Choroid plexus epithelial cell (primary cell): ENCODE results near the gene KRT6A.
"Not testable (repeated sequence)": the region's sequence is repeated elsewhere in the genome, so short reads cannot be mapped to it uniquely, and the experiment has no call there.

ENCODE experiments used
- DNase-seq: peaks from one replicate; pipeline ENCODE4 v3.0.0-alpha.2; 2010; ENCODE audit warnings: low read depth
- H3K4me3 ChIP-seq: 2 replicates; pipeline ENCODE4 v1.5.1; 2011; ENCODE audit warnings: low read depth, mild to moderate bottlenecking, control low read depth, low read length, moderate library complexity
- CTCF ChIP-seq: conservative IDR thresholded peaks from 2 replicates; pipeline ENCODE4 v1.5.1; 2011; ENCODE audit warnings: low read depth, mild to moderate bottlenecking, control low read depth, inconsistent platforms, low read length, moderate library complexity

The KRT6A gene

GRCh38 chr12:52501490-52501889 is 8.4 kb upstream of the KRT6A start:
- no peak overlapping the region for H3K4me3 ChIP-seq
- TF ChIP-seq CTCF: no peak
- DNase-seq: no peak

DNA sequence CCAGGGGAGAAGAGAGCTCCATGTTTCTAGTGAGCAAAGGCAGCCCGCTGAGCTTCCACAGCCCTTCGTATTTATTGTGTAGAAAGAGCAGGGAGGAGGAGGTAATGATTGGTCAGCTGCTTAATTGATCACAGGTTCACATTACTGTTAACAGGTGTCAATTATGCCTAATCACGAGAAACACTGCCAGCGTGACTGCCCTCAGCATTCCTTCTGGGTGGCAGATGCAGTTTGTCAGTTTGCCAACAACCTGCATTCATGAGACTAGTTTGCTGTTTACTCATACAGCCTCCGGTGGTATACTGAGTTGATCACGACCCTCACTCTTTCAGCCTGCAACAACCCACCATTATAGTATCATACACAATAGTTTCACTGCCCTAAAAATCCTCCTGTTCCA is 7.5 kb upstream of the KRT6A start:
- H3K4me3 ChIP-seq, DNase-seq: not testable (repeated sequence)

DNA sequence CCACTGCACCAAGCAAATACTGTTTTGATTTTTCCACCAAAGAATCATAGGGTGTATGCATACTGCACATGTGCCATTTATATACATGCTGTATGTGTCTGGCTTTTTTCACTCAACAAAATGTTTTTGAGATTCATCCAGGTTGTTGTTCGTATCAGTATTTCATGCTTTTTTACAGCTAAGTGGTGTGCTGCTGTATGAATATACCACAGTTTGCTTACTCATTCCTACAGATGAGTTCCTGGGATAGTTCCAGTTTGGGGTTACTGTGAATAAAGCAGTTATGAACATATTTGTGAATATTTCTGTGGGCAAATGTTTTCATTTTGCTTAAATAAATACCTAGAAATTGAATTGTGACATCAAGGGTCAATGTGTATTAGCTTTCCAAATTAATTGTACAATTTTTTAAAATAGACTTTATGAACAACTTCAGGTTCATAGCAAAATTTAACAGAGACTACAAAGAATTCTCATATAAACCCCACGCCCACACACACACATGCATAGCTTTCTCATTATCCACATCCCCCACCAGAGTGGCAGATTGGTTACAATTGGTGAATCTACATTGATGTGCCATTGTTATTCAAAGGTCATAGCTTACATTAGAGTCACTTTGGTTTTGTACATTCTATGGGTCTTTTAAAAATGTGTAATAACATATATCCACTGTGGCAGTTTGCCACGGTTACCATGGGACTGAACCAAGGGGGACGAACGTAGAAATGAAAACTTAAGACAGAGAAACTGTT is 6.9 kb upstream of the KRT6A start:
- peak; percentile 71 for DNase-seq
- no peak for TF ChIP-seq CTCF
- H3K4me3 ChIP-seq: no peak overlapping the region

GRCh38 chr12:52498946-52499345 is 5.9 kb upstream of the KRT6A start:
- H3K4me3 ChIP-seq: no peak overlapping the region
- DNase-seq: no peak
- no peak for TF ChIP-seq CTCF

GRCh38 chr12:52497975-52498374 is 4.9 kb upstream of the KRT6A start:
- TF ChIP-seq CTCF: no peak
- no peak for DNase-seq
- H3K4me3 ChIP-seq: no peak overlapping the region

GRCh38 chr12:52496590-52497071 is 3.6 kb upstream of the KRT6A start:
- no peak overlapping the region for H3K4me3 ChIP-seq
- peak; percentile 76 for DNase-seq
- no peak for TF ChIP-seq CTCF

- H3K4me3 ChIP-seq: no peak overlapping the region
- no peak for DNase-seq
- TF ChIP-seq CTCF: no peak
Observed at GRCh38 chr12:52496054-52496453, 3.0 kb upstream of the KRT6A start.
